ENCODE results near the gene IFITM5.
"Not testable (repeated sequence)": the region's sequence is repeated elsewhere in the genome, so short reads cannot be mapped to it uniquely, and the experiment has no call there.

IFITM5 gene

DNA sequence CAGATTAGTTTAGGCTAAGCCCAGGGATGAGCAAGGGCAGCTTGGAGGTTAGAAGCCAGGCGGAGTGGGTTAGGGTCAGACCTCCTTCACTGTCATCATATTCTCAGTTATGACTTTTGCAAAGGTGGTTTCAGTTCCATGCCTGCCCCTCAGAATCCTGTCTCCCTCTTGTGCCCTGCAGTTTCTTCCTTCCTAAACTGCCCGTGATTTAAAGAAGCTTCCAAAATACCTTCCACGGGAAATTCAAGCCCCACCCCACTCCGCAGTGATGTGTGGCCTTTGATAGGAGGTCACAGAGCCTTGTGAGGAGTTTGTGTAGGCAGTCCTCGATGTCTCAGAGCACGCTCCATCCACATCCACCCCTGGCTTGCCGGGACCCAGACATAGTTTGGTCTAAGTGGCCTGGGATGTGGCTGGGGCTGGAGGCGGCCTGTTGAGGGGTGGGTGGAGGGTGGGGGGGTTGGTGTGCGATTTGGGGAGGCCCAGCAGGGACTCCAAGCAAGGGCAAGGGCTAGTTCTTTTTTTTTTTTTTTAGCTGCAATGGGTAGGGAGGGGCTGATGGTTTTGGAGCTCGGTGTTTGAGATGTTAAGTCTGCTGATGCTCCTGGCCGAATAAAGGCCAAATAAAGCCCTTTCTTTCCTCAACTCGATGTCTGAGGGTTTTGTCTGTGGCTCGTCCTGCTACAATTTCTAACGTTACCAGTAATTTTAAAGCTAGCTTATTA, 12.9 kb upstream of the IFITM5 start:
- DNase-seq (ENCODE audit: low read depth, low spot score), result no peak

DNA sequence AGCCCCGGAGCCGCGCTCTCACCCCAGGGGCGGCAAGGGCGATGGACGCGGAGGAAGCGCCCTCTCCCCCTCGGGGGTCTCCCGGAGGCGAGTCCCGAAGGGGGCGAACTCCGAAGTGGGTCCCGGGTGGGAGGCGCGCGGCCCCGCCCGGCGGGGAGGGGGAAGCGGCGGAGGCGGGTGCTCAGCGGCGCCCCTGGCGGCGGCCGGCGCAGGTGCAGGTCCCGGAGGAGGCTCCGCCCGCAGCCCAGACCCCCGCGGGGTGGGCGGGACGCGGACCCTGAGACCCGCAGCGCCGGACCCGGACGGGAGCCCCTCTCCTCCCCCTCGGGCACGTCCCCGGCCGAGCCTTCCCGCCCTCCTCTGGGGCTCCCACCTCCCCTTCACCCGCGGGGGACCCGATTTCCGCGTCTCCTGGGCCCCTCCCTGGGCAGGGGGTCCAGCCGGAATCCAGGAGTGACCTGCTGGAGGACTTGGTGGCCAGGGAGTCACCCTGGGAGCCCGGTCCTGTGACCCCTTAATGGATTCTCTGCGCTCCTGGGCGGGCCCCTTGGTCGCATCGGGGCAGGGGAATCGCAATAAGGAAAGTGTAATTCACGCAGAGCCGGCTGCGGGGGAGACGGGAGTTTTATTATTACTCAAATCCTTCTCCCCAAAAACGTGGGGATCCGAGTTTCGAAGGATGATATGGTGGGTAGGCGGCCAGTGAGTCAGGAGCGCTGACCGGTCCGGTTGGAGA, 11.9 kb upstream of the IFITM5 start:
- DNase-seq (ENCODE audit: low read depth, low spot score), result not testable (repeated sequence)

DNA sequence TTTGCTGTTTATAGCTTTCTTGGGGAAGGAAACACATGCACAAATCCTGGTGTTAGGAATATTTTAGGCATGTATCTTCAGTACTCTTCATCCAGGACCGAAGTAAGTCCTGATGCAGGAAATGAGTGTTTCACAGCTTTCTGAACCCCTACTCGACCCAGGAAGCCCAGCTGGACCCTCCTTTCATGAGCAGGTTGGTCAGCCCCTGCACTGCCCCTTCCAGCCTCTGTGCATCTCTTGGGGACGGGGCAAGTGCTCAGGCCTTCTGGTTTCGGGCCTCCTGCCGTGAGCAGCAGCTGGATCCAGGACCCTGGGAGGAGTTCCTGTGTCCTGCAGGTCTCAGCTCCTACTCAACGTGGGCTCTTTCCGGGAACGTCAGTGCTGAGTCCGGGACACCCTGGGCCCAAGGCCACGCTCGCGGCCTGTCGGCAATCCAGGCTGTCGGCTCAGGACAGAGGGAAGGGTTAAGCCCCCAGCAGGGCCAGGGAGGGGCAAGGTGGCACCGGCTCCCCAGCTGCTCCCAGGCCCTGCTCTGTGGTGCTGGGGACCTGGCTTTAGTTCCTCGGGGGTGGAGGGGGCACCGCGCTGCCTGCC, 10.8 kb upstream of the IFITM5 start:
- not testable (repeated sequence) for DNase-seq (ENCODE audit: low read depth, low spot score)

DNA sequence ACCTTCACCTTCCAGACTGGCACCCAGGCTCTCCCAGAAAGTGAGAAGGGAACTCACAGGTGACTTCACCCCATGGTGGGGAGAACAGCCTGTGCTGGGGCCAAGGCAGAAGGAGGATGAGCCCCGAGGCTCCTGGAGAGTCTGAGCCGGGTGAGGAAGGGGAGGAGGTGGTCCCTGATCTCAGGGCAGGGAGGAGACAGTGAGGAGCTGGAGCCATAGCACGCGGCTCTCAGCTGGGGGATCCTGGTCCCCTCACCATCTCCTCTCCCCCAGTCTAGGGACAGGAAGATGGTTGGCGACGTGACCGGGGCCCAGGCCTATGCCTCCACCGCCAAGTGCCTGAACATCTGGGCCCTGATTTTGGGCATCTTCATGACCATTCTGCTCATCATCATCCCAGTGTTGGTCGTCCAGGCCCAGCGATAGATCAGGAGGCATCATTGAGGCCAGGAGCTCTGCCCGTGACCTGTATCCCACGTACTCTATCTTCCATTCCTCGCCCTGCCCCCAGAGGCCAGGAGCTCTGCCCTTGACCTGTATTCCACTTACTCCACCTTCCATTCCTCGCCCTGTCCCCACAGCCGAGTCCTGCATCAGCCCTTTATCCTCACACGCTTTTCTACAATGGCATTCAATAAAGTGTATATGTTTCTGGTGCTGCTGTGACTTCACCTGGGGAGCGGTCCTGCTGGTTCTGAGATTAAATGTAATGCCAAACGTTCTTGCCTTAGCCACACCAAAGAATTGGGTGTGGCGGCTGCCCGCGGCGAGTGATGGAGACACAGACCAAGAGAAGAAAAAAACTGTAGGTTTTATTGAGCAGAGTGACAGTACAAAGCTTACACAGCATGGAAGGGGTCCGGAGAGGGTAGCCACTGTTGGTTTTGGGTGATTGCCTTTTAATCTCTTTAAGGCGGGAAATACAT, 9.7 kb upstream of the IFITM5 start:
- not testable (repeated sequence) for DNase-seq (ENCODE audit: low read depth, low spot score)

DNA sequence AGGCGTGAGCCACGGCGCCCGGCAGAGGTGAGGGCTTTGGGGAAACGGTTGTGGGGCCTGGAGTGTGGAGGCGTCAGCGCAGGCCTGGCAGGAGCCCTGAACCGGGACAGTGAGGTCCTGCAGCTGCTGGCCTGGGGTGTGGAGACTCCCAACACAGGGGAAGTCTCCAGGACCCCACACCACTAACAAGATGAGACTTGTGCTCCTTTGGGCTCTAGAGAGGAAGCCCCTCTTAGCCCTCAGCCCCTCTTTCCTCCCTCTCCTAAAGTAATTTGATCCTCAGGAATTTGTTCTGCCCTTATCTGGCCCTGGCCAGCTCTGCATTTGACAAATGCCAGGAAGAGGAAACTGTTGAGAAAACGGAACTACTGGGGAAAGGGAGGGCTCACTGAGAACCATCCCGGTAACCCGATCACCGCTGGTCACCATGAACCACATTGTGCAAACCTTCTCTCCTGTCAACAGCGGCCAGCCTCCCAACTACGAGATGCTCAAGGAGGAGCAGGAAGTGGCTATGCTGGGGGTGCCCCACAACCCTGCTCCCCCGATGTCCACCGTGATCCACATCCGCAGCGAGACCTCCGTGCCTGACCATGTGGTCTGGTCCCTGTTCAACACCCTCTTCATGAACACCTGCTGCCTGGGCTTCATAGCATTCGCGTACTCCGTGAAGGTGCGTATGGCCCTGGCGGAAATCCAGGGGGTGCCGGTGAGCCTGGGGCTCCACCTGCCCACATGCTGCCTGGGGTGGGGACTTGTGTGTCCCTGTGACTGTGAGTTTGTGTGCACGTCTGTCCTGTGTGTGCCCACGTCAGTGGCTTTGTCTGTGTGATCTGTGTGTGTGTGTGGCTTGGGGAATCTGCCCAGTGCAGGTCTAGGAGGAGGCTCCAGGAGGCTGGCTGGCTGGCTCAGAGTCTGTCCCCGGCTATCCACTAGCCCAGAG, 8.7 kb upstream of the IFITM5 start, which contains the start of gene IFITM2:
TSS of gene IFITM2 (plus strand) at position 51 of the 943 bp plus-strand sequence. CDS start at position 428, 377 bp downstream.
- not testable (repeated sequence) for DNase-seq (ENCODE audit: low read depth, low spot score)

DNA sequence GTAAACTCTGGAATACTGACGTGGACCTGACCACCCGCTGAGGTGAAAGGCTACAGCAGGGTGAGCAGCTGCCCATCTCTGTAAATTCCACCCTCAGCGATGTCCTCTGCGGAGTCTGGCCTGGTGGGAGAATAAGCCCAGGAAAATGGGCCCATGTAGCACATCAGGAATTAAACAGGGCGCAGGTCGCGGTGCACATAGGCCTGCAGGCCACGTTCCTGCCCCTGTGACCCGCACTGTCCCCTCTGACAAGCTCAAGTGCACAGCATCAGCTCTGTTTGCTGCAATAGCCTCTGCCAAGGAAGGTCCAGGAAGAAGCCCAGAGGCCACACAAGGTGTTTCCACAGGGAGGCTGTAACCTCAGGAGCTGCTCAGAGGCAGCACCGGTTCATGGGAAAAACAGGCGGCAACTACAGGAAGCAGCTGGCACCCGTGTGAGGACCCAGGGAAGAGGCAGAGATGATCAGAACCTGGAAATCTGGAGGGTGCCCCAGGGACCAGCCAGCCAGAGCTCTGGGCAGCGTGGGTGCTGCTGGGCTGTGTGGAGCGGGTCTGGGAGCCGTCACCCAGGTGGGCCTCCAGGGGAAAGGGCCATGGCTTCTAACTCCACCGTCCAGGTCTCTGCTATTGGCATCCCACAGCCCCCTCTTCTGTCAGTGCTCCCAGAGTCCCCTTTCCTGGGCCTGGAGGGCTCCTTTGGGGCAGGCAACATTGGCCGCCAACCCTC, 7.5 kb upstream of the IFITM5 start:
- DNase-seq (ENCODE audit: low read depth, low spot score), result no peak

DNA sequence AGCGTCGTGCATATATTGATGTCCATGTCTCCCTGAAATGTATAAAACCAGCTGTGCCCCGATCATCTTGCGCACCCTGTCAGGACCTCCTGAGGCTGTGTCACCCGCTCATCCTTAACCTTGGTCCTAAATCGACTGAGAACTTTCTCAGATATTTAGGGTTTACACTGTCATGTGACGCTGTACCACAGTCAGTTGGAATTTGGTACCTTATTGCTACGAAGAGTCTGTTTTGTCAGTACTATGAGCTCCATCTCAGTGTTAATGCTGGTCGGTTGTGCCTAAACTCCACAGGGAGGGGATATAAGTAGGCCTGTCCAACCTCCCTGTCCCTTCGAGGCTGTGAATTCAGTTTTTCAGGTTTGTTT, 6.5 kb upstream of the IFITM5 start:
- DNase-seq (ENCODE audit: low read depth, low spot score), result no peak

DNA sequence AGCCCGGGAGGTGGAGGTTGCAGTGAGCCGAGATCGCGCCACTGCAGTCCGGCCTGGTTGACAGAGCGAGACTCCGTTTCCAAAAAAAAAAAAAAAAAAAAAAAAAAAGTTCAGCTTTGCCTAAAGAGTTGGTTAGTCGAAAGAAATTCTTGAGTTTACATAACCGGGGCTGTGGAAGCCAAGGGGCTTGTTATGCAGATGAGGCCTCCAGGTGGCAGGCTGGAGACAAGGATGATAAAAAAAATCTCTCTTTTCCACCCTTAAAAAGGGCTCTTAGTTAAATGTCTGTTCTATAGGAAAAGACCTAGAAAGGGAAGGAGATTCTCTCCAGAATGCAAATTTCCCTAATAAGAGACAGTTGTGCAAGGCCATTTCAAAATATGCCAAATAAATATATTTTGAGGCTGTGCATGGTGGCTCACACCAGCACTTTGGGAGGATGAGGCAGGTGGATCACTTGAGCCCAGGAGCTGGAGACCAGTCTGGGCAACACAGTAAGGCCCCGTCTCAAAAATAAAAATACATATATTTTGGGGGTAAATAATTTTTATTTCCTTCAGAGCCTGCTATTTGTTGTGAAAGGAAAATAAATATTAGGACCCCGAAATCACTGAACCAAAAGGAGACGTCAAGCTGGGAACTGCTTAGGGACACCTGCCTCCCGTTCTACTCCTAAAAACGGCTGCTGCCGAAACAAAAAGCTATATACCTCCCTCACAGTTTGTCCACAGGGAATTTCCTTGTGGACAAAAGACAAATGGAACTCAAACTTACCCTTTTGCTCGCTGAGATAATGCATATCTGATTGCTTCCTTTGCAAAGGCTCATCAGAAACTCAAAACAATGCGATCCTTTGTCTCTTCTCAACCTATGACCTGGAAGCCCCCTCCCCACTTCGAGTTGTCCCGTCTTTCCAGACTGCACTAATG, 5.9 kb upstream of the IFITM5 start:
- DNase-seq (ENCODE audit: low read depth, low spot score), result no peak

DNA sequence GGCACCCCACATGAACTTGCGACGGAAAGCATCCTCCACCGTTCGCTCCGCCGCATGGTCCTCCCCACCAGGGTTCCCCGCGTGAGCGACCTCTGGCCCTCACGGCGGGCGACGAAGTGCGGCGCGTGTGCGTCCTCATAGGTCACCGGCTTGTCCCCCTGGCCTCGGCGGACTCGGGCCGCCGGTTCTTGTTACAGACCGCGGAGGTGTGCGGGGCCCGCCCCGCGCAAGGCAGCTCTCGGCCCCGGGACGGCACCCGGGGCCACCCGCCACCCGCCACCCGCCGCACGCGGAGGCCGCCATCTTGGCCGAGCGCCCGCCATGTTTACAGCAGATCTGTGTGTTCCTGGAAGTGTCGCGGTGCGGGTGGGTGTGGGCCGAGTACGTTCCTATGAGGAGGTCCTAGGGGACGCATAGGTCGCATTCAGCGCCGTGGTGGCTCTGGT, 4.8 kb upstream of the IFITM5 start:
- DNase-seq (ENCODE audit: low read depth, low spot score), result no peak

DNA sequence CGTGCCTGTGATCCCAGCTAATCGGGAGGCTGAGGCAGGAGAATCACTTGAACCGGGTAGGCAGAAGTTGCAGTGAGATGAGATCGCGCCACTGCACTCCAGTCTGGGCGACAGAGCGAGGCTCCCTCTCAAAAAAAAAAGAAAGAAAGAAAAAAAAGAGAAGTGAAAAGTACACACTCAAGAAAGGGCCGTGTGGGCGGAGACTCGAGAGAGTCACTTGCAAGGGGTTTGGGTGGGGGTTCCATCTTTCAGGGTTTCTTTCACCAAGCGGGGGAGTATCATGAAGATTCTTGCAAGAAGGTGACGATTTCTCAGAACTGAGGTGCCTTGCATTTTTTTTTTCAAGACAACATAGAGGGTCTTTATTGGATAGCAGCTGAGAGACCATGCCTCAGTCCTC, 4.0 kb upstream of the IFITM5 start:
- DNase-seq (ENCODE audit: low read depth, low spot score), result no peak

DNA sequence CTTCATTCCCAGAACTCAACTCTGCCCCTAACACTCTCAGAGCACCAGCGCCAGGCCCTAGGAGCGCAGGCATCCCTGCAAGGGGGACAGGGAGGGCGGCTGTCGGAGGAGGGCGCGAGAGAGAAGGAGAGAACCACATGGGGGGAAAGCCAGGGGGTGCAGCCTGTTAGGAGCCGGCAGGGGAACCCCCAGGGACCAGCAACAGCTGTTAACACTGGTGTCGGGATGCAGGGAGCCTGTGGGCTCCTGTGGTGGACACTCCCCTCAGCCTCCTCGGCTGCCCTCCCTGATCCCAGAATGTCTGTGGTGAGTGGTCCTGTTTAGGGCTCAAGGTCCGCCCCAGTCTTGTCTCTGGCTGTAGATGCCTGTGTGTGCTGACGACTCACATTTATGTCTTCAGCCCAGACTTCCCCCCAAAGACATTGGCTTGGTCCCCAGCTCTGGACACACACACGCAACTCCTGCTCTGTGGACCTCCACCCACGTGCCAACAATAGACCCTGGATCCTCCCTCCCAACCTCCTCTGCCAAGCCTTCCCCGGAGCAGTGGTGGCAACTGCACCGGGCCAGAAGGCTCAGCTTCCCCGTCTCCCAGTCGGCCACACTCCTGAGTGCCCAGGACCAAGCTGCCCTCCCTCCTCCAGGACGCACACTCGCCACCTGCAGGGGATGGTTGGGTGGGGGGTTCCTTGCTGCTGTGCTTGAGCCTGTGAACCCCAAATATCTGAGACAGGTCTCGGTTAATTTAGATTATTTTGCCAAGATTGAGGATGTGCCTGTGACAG, 817 bp upstream of the IFITM5 start:
- no peak for DNase-seq (ENCODE audit: low read depth, low spot score)

DNA sequence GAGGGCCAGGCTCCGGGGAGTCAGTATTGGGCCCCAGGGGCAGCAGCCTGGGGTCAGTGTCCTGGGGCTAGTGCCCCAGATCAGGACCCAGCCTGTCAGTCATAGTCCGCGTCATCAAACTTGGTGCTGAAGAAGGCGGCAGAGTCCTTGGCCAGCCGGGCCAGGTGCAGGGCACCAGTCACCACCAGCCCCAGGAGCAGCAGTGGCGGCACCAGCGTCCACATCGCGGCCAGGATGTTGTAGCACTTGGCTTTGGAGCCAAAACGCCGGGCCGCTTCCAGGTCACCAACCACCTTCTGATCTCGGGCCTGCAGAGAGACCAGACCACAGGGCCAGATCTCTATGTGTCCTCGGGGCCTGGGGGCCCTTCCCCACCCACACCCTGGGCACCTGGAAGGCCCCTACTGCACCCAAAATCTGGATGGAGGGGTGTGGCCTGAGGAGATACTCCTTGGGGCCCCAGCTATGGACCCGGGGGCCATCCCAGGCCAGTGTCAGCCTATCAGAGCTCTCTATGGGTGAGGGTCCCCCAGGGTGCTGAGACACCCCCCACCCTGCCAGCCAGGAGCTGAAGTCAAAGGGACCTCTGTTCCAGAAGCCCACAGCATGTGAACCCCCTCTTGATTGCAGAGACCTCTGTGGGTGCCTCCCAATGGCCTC, 790 bp downstream of the IFITM5 start:
- no peak for DNase-seq (ENCODE audit: low read depth, low spot score)

DNA sequence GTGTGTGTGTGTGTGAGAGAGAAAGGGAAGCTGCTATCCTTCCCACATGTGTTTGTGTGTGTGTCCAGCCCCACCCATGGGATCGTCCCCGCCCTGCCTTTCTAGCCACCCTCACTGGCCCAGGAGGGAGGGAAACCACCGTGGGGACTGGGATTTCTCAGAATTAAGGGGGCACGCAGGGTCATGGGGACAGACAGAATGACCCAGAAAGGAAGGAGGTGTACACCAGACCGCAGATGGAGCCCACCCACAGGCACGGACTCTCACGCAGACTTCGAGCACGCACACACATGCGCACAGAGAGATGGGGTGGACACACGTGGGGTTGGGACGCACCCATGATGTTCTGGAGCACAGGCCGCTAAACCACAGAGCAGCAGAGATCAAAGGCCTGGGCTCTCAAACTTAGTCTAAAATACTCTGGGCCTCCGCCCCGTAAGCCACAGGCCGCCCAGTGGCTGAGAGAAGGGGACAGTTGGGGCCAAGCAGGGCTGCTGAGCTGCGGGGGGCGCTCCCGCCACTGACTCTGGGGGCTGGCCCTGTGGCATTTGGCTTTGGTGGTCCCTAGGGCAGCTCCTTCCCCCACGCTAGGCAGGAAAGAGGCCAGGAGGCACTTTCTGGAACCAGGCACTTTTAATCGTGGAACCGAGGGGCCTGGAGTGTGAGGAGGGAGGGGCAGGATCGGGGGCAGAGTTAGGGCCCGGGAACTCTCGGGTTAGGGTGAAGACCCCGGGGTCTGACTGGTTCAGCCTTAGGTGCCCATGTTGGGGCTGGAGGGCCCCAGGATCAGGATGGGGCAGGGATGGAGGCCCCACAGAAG, 1.5 kb downstream of the IFITM5 start:
- no peak for DNase-seq (ENCODE audit: low read depth, low spot score)

DNA sequence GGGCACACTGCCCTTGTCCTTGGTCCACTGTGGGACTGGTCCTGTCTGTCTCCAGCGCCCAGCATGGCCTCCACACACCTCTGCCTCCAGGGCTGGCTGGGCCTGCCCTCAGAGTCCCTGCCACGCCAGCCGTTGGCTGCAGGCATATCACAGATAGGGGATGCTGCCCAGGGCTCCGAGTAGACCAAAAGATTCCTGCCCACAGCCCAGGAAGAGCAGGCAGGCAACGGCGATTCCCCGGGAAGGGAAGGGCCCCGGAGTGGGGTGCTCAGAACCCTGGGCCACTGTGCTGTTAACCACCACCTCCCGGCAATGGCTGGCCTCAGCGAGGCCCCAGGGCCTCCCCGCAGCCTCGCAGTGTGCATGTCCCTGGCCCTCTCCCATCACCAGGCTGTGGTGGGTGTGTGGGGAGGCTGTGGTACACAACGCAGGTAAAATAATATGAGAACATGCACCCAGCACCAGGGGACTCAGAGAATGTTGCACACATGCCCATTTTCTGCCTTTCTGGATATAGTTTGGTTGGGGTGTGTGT, 2.2 kb downstream of the IFITM5 start:
- DNase-seq (ENCODE audit: low read depth, low spot score), result no peak

DNA sequence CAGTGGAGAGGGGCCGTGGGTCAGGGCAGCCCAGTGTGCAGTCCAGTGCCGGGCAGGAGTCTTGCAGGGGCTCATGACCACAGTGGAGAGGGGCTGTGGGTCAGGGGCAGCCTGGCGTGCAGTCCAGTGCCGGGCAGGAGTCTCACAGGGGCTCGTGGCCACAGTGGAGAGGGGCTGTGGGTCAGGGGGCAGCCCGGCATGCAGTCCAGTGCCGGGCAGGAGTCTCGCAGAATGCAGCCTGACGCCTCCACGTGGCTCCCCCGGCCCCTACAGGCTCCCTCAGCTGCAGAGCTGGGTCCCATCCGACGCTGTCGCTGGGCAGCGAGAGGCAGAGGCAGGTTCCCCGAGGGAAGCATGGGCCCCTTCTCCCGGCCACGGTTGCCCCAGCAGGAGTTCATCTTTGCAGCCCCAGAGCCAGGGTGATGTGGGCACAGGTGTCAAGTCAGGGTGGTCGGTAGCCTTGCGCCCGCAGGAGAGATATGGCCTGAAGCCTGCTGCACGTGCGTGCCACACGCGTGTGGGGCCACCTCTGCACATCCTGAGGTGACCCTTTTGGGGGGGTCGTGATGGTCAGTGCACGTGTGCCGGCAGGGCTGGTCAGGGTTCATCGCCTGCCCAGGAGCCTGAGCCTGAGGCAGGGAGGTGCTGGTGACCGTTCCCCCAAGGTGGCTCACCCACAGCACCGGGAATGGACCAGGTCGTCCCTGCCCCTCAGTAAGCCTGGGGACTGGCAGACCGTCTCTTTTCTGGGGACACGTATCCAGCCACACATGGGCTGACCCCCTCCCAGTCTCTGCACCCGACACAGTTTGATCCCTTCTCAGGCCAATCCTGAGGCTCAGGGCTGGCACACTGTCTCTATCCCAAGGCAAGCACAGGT, 2.9 kb downstream of the IFITM5 start:
- no peak for DNase-seq (ENCODE audit: low read depth, low spot score)
